IMR-90 (cell line): Measurements from ENCODE around the gene KRT4. TPM values are rescaled to one million over a fixed set of nuclear protein-coding genes. Genes with fewer than 3 reads are reported as not detected.

Experiments
- ATAC-seq: fragments of 200-7000 bp; cut with Tn5 transposase; 2 replicates; pipeline ENCODE4 v1.9.1; 2020; ENCODE audit warnings: low read depth, mild to moderate bottlenecking, moderate library complexity
- BruUV-seq: library from RNA; stranded (reverse); fragments of 400-500 nt; replicated peaks from 2 replicates; lab custom pipeline; 2021; lab: Mats Ljungman, UMichigan
- CTCF ChIA-PET: fragments of 300-600 bp; formaldehyde crosslinking; extraction: SDS; loops from one replicate; lab custom pipeline; 2021; ENCODE audit warnings: antibody characterized with exemption; lab: Yijun Ruan, JAX
- POLR2A ChIA-PET: fragments of 300-600 bp; sonication (Branson Sonifier 250); formaldehyde crosslinking; loops from one replicate; lab custom pipeline; 2022; ENCODE audit warnings: antibody characterized with exemption; ENCODE audit not compliant: unreplicated experiment; lab: Charles Lee
- DNase-seq: peaks from one replicate; pipeline ENCODE4 v3.0.0; 2013
- H2AFZ ChIP-seq: replicated peaks from 2 replicates; pipeline ENCODE3; 2013; ENCODE audit warnings: low read length, mild to moderate bottlenecking; ENCODE audit not compliant: poor library complexity
- H2AK5ac ChIP-seq: 2 replicates; pipeline ENCODE4 v1.6.1; 2013; ENCODE audit warnings: low read depth, low read length, inconsistent platforms
- H2AK9ac ChIP-seq: replicated peaks from 2 replicates; pipeline ENCODE3; 2013; ENCODE audit warnings: mild to moderate bottlenecking, low read depth, low read length, moderate library complexity; ENCODE audit not compliant: poor library complexity
- H2BK120ac ChIP-seq: 2 replicates; pipeline ENCODE4 v1.6.1; 2013; ENCODE audit warnings: low read depth, low read length, inconsistent platforms
- H2BK15ac ChIP-seq: 3 replicates; pipeline ENCODE4 v1.6.1; 2013; ENCODE audit warnings: low read depth, low read length, inconsistent platforms
- H2BK20ac ChIP-seq: 2 replicates; pipeline ENCODE4 v1.6.1; 2013; ENCODE audit warnings: low read depth, mild to moderate bottlenecking, inconsistent platforms, low read length, moderate library complexity
- H2BK5ac ChIP-seq: 2 replicates; pipeline ENCODE4 v1.6.1; 2013; ENCODE audit warnings: mild to moderate bottlenecking, low read depth, low read length, inconsistent platforms; ENCODE audit not compliant: poor library complexity, severe bottlenecking
- H3K14ac ChIP-seq: replicated peaks from 2 replicates; pipeline ENCODE4 v1.6.1; 2013; ENCODE audit warnings: low read depth, low read length, inconsistent platforms
- H3K18ac ChIP-seq: 2 replicates; pipeline ENCODE4 v1.6.1; 2013; ENCODE audit warnings: low read depth, low read length, control low read depth
- H3K23ac ChIP-seq: 2 replicates; pipeline ENCODE4 v1.6.1; 2013; ENCODE audit warnings: low read depth, low read length, inconsistent platforms
- H3K27ac ChIP-seq: 2 replicates; pipeline ENCODE4 v1.5.1; 2013; ENCODE audit warnings: mild to moderate bottlenecking, control low read depth, low read length; ENCODE audit not compliant: insufficient read depth
- H3K27me3 ChIP-seq: 2 replicates; pipeline ENCODE4 v1.6.1; 2013; ENCODE audit warnings: low read length; ENCODE audit not compliant: control insufficient read depth, insufficient read depth
- H3K36me3 ChIP-seq: 2 replicates; pipeline ENCODE4 v1.6.1; 2013; ENCODE audit warnings: low read length, mixed read lengths; ENCODE audit not compliant: control insufficient read depth, insufficient read depth
- H3K4ac ChIP-seq: 2 replicates; pipeline ENCODE4 v1.6.1; 2013; ENCODE audit warnings: low read depth, low read length, inconsistent platforms
- H3K4me1 ChIP-seq: 2 replicates; pipeline ENCODE4 v1.6.1; 2013; ENCODE audit warnings: low read length, mixed read lengths; ENCODE audit not compliant: control insufficient read depth, insufficient read depth
- H3K4me2 ChIP-seq: 2 replicates; pipeline ENCODE4 v1.6.1; 2013; ENCODE audit warnings: low read depth, mild to moderate bottlenecking, control low read depth, low read length, moderate library complexity
- H3K4me3 ChIP-seq: 2 replicates; pipeline ENCODE4 v1.5.1; 2013; ENCODE audit warnings: low read depth, mild to moderate bottlenecking, control low read depth, low read length, moderate library complexity; ENCODE audit not compliant: insufficient read depth
- H3K56ac ChIP-seq: 2 replicates; pipeline ENCODE4 v1.6.1; 2013; ENCODE audit warnings: low read length, inconsistent platforms; ENCODE audit not compliant: insufficient read depth; ENCODE audit errors: extremely low read depth
- H3K79me1 ChIP-seq, 2 experiments: 2 replicates each; pipeline ENCODE4 v1.6.1; 2013; ENCODE audit warnings: low read length in 2 of 2, inconsistent platforms in 1 of 2, low read depth in 1 of 2
- H3K9ac ChIP-seq: 2 replicates; pipeline ENCODE4 v1.6.1; 2013; ENCODE audit warnings: low read depth, low read length, control low read depth
- H3K9me1 ChIP-seq: 2 replicates; pipeline ENCODE4 v1.6.1; 2013; ENCODE audit warnings: low read length, inconsistent platforms; ENCODE audit not compliant: insufficient read depth
- H3K9me3 ChIP-seq: 2 replicates; pipeline ENCODE4 v1.6.1; 2013; ENCODE audit warnings: low read length; ENCODE audit not compliant: control insufficient read depth, insufficient read depth
- H4K20me1 ChIP-seq: 2 replicates; pipeline ENCODE4 v1.6.1; 2013; ENCODE audit warnings: low read length, inconsistent platforms; ENCODE audit not compliant: insufficient read depth
- H4K5ac ChIP-seq: 2 replicates; pipeline ENCODE4 v1.6.1; 2013; ENCODE audit warnings: mild to moderate bottlenecking, low read depth, low read length, control low read depth
- H4K8ac ChIP-seq, 2 experiments: 2 replicates each; pipeline ENCODE4 v1.6.1; 2013; ENCODE audit warnings: low read depth in 2 of 2, low read length in 2 of 2, control low read depth in 1 of 2, inconsistent platforms in 1 of 2
- H4K91ac ChIP-seq: 2 replicates; pipeline ENCODE4 v1.6.1; 2013; ENCODE audit warnings: low read depth, low read length, inconsistent platforms; ENCODE audit not compliant: insufficient read depth
- BHLHE40 ChIP-seq: fragments of 150-350 bp; IDR thresholded peaks from 2 replicates; pipeline ENCODE4 v1.6.1; 2016; ENCODE audit warnings: mild to moderate bottlenecking, low read depth, low read length
- CEBPB ChIP-seq: IDR thresholded peaks from 2 replicates; pipeline ENCODE4 v1.6.1; 2012; ENCODE audit warnings: low read depth, low read length, improper control_type of control experiment
- CHD1 ChIP-seq: IDR thresholded peaks from 2 replicates; pipeline ENCODE4 v1.6.1; 2012; ENCODE audit warnings: low read depth, low read length, improper control_type of control experiment
- FOS ChIP-seq: fragments of 150-350 bp; IDR thresholded peaks from 2 replicates; pipeline ENCODE4 v1.6.1; 2016; ENCODE audit warnings: low read depth, low read length
- MAFK ChIP-seq: IDR thresholded peaks from 2 replicates; pipeline ENCODE4 v1.6.1; 2012; ENCODE audit warnings: low read depth, low read length, improper control_type of control experiment
- MAZ ChIP-seq: IDR thresholded peaks from 2 replicates; pipeline ENCODE4 v1.6.1; 2012; ENCODE audit warnings: low read depth, mild to moderate bottlenecking, low read length, improper control_type of control experiment, moderate library complexity, borderline replicate concordance
- MXI1 ChIP-seq: IDR thresholded peaks from 2 replicates; pipeline ENCODE4 v1.6.1; 2012; ENCODE audit warnings: low read depth, mild to moderate bottlenecking, low read length, moderate library complexity, borderline replicate concordance
- NFE2L2 ChIP-seq: fragments of 150-350 bp; IDR thresholded peaks from 2 replicates; pipeline ENCODE4 v1.6.1; 2016; ENCODE audit warnings: low read depth, mild to moderate bottlenecking, low read length
- POLR2A ChIP-seq: IDR thresholded peaks from 2 replicates; pipeline ENCODE4 v1.6.1; 2012; ENCODE audit warnings: mild to moderate bottlenecking, low read depth, low read length
- RCOR1 ChIP-seq: IDR thresholded peaks from 2 replicates; pipeline ENCODE4 v1.6.1; 2012; ENCODE audit warnings: mild to moderate bottlenecking, low read length, improper control_type of control experiment; ENCODE audit not compliant: insufficient replicate concordance
- RFX5 ChIP-seq: IDR thresholded peaks from 2 replicates; pipeline ENCODE4 v1.8.0; 2012; ENCODE audit warnings: low read depth, mild to moderate bottlenecking, low read length, moderate library complexity
- SMC3 ChIP-seq: fragments of 150-350 bp; IDR thresholded peaks from 2 replicates; pipeline ENCODE4 v1.6.1; 2016; ENCODE audit warnings: low read depth, mild to moderate bottlenecking, antibody characterized with exemption, low read length, moderate library complexity
- WGBS, 2 experiments: methylation state at CpG; one replicate each; pipeline versions ENCODE4 v1.1.5 to v1.1.7; 2013; ENCODE audit warnings: missing lambda C conversion rate in 2 of 2; ENCODE audit not compliant: insufficient read length in 1 of 2; ENCODE audit errors: extremely low coverage in 2 of 2; 5-methylcytosine and 5-hydroxymethylcytosine counted together
- dilution Hi-C: fragments of 300-500 bp; cut with HindIII; formaldehyde crosslinking; loops from one replicate; pipeline ENCODE4 v1.14.3; 2018; ENCODE audit warnings: low sequenced_read_pairs; ENCODE audit not compliant: unreplicated experiment
- in situ Hi-C: fragments of 300-500 bp; cut with MboI; formaldehyde crosslinking; loops from 3 replicates; pipeline ENCODE4 v1.14.3; 2019; ENCODE audit warnings: low sequenced_read_pairs, inconsistent platforms, mixed read lengths
- intact Hi-C: fragments of 100-400 bp; cut with micrococcal nuclease; formaldehyde crosslinking; loops from 2 replicates; pipeline ENCODE4 v1.10.0; 2022
- polyA plus RNA-seq, 3 experiments: library from polyadenylated mRNA; depleted of rRNA; stranded (reverse); fragments of >200 nt; gene quantifications; 2 replicates each; pipeline ENCODE4 v1.2.3, GENCODE V29; 2012; ENCODE audit warnings: low replicate concordance in 1 of 3
- total RNA-seq: library from RNA; depleted of rRNA; stranded (reverse); fragments of >200 nt; gene quantifications from 2 replicates; pipeline ENCODE4 v1.2.3, GENCODE V29; 2012
- TF ChIP-seq, protein P1 (sequence below): fragments of 150-350 bp; IDR thresholded peaks from 2 replicates; pipeline ENCODE4 v1.6.1; 2016; ENCODE audit warnings: low read depth, mild to moderate bottlenecking, low read length, moderate library complexity, borderline replicate concordance
- TF ChIP-seq, protein P2 (sequence below): conservative IDR thresholded peaks from 2 replicates; pipeline ENCODE4 v1.5.1; 2012; ENCODE audit warnings: mild to moderate bottlenecking, low read depth, low read length, improper control_type of control experiment

The KRT4 gene
- total and polyA plus RNA-seq, 2 of the 4 experiments (the other 2 are of a cell fraction) = under 0.01 to 0.07 TPM

GRCh38 chr12:52811191-52812072 is 2.5 kb downstream of the KRT4 start (continued):
- TF ChIP-seq CHD1 = no peak

DNA sequence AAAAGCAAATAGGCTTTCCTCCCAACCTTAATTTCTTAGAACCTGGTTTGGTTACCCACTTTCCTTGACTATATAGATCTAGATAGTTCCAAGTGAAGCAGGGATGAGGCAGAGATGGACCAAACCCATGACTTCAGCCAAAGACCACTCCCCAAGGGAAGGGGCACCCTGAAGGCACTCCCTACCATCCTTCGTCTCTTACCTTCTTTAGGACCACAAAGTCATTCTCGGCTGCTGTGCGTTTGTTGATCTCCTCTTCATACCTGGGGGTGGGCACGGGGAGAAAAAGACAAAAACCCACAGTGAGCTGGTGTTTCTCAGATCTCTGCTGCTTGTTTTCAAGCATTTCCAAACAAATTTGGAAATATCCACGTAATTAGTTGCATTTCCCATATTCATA is 3.4 kb downstream of the KRT4 start:
- H3K79me1 ChIP-seq = no peaks in the 10 kb centered on the region
- ATAC-seq = no peak
- H4K8ac ChIP-seq = no peak overlapping the region
- no CpG with 5 or more reads among the region's 5 CpGs for WGBS, 2 experiments
- DNase-seq = no peak
- H3K56ac ChIP-seq = no peak overlapping the region
- no peak overlapping the region for H3K4me3 ChIP-seq
- no peaks in the 10 kb centered on the region for H3K9me1 ChIP-seq
- H3K27ac ChIP-seq = no peak overlapping the region
- no peak overlapping the region for H4K5ac ChIP-seq
- H4K20me1 ChIP-seq = no peaks in the 10 kb centered on the region
- H4K91ac ChIP-seq = no peak overlapping the region
- no peak overlapping the region for H2BK20ac ChIP-seq
- ChIA-PET POLR2A (no interaction called here), CTCF (interaction anchor here (0.6 kb wide), 1 partner anchor 21 kb away, joined by 4 read pairs; no protein-coding TSS in a partner anchor)
- H3K4me1 ChIP-seq = peaks cover 6% of the 10 kb centered on the region
- no peak overlapping the region for H3K18ac ChIP-seq
- H2AK9ac ChIP-seq = no peak overlapping the region
- in situ Hi-C loops = no loop called here
- BruUV-seq = no TSS peak
- no peak overlapping the region for H2BK120ac ChIP-seq
- no peak overlapping the region for H3K14ac ChIP-seq
- H3K4ac ChIP-seq = no peak overlapping the region
- no peak overlapping the region for H2AK5ac ChIP-seq
- no peak overlapping the region for H3K9ac ChIP-seq
- peaks cover 44% of the 10 kb centered on the region for H3K27me3 ChIP-seq
- no peak overlapping the region for H3K4me2 ChIP-seq
- H3K9me3 ChIP-seq = no peaks in the 10 kb centered on the region
- dilution Hi-C loops = no loop called here
- H3K23ac ChIP-seq = no peak overlapping the region
- H3K36me3 ChIP-seq = no peaks in the 10 kb centered on the region
- no peak overlapping the region for H2AFZ ChIP-seq
- no peak overlapping the region for H2BK15ac ChIP-seq
- H2BK5ac ChIP-seq = no peak overlapping the region
- intact Hi-C loops = no loop called here
- TF ChIP-seq MXI1 (no peak), CHD1 (no peak), RCOR1 (no peak), POLR2A (no peak), RFX5 (no peak), NFE2L2 (no peak), MAZ (no peak), BHLHE40 (no peak), MAFK (no peak), FOS (no peak), CEBPB (no peak), SMC3 (no peak)
- TF ChIP-seq, protein P1, sequence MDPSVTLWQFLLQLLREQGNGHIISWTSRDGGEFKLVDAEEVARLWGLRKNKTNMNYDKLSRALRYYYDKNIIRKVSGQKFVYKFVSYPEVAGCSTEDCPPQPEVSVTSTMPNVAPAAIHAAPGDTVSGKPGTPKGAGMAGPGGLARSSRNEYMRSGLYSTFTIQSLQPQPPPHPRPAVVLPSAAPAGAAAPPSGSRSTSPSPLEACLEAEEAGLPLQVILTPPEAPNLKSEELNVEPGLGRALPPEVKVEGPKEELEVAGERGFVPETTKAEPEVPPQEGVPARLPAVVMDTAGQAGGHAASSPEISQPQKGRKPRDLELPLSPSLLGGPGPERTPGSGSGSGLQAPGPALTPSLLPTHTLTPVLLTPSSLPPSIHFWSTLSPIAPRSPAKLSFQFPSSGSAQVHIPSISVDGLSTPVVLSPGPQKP = no peak
- TF ChIP-seq, protein P2, sequence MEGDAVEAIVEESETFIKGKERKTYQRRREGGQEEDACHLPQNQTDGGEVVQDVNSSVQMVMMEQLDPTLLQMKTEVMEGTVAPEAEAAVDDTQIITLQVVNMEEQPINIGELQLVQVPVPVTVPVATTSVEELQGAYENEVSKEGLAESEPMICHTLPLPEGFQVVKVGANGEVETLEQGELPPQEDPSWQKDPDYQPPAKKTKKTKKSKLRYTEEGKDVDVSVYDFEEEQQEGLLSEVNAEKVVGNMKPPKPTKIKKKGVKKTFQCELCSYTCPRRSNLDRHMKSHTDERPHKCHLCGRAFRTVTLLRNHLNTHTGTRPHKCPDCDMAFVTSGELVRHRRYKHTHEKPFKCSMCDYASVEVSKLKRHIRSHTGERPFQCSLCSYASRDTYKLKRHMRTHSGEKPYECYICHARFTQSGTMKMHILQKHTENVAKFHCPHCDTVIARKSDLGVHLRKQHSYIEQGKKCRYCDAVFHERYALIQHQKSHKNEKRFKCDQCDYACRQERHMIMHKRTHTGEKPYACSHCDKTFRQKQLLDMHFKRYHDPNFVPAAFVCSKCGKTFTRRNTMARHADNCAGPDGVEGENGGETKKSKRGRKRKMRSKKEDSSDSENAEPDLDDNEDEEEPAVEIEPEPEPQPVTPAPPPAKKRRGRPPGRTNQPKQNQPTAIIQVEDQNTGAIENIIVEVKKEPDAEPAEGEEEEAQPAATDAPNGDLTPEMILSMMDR = no peak
